SK-N-MC (cell line): ENCODE measurements around the gene IGF2BP1.
"Not testable (repeated sequence)": the region's sequence is repeated elsewhere in the genome, so short reads cannot be mapped to it uniquely, and the experiment has no call there.

Source experiments
- DNase-seq: peaks from one replicate; pipeline ENCODE4 v3.0.0-alpha.2; 2011; ENCODE audit warnings: low read depth, low spot score
- H3K27ac ChIP-seq: fragments of 200-600 bp; sonication (generic); 2 replicates; pipeline ENCODE4 v1.5.1; 2016; ENCODE audit warnings: mixed run types
- H3K36me3 ChIP-seq: fragments of 200-600 bp; sonication (generic); 2 replicates; pipeline ENCODE4 v1.6.1; 2017; ENCODE audit warnings: antibody characterized with exemption, low read length, mixed read lengths; ENCODE audit not compliant: insufficient read depth
- H3K4me3 ChIP-seq: fragments of 200-600 bp; sonication (generic); 2 replicates; pipeline ENCODE4 v1.5.1; 2016
- H3K9ac ChIP-seq: fragments of 200-600 bp; sonication (generic); 2 replicates; pipeline ENCODE4 v1.8.0; 2017; ENCODE audit warnings: mixed run types, mixed read lengths; ENCODE audit not compliant: insufficient read length
- H3K9me3 ChIP-seq: fragments of 200-600 bp; sonication (generic); 2 replicates; pipeline ENCODE4 v1.6.1; 2017; ENCODE audit warnings: low read depth, mild to moderate bottlenecking, antibody characterized with exemption, low read length, moderate library complexity, mixed read lengths
- EZH2 ChIP-seq: fragments of 200-600 bp; sonication (generic); IDR thresholded peaks from one replicate; pipeline ENCODE4 v1.6.1; 2017; ENCODE audit warnings: antibody characterized with exemption
- FOXP2 ChIP-seq: optimal IDR thresholded peaks from 2 replicates; pipeline ENCODE3; 2011; ENCODE audit warnings: mild to moderate bottlenecking, moderate library complexity; ENCODE audit not compliant: insufficient read depth; ENCODE audit errors: extremely low read length, control extremely low read depth
- POLR2AphosphoS5 ChIP-seq: IDR thresholded peaks from 2 replicates; pipeline ENCODE4 v1.6.1; 2012; ENCODE audit warnings: mild to moderate bottlenecking, low read depth, low read length, borderline replicate concordance

The IGF2BP1 gene

GRCh38 chr17:49067163-49067562 is 70.0 kb downstream of the IGF2BP1 start:
- Histone ChIP-seq H3K9me3 (no peaks in the 10 kb centered on the region), H3K9ac (no peak overlapping the region), H3K36me3 (no peaks in the 10 kb centered on the region), H3K4me3 (no peak overlapping the region), H3K27ac (0 out of 2 replicates have a peak overlapping the region, but pooled peaks have one; percentile 42)
- TF ChIP-seq EZH2: no peak
- no peak for TF ChIP-seq FOXP2
- TF ChIP-seq POLR2AphosphoS5: no peak
- DNase-seq: no peak

GRCh38 chr17:49069585-49070273 is 72.5 kb downstream of the IGF2BP1 start:
- no peak overlapping the region for H3K9ac ChIP-seq
- no peak overlapping the region for H3K4me3 ChIP-seq
- no peak for DNase-seq
- no peak for TF ChIP-seq EZH2
- TF ChIP-seq FOXP2: no peak
- no peak for TF ChIP-seq POLR2AphosphoS5
- H3K27ac ChIP-seq: no peak overlapping the region
- no peaks in the 10 kb centered on the region for H3K36me3 ChIP-seq
- H3K9me3 ChIP-seq: no peaks in the 10 kb centered on the region

GRCh38 chr17:49071106-49071505 is 73.9 kb downstream of the IGF2BP1 start:
- Histone ChIP-seq H3K4me3 (no peak overlapping the region), H3K9ac (no peak overlapping the region), H3K9me3 (no peaks in the 10 kb centered on the region), H3K36me3 (no peaks in the 10 kb centered on the region), H3K27ac (no peak overlapping the region)
- no peak for TF ChIP-seq FOXP2
- no peak for TF ChIP-seq EZH2
- DNase-seq: no peak

GRCh38 chr17:49074851-49075540 is 77.8 kb downstream of the IGF2BP1 start:
- Histone ChIP-seq H3K9me3 (no peaks in the 10 kb centered on the region), H3K4me3 (no peak overlapping the region), H3K36me3 (no peaks in the 10 kb centered on the region), H3K9ac (no peak overlapping the region), H3K27ac (no peak overlapping the region)
- DNase-seq: no peak
- TF ChIP-seq POLR2AphosphoS5: no peak

- no peak for DNase-seq
- Histone ChIP-seq H3K27ac (no peak overlapping the region), H3K36me3 (no peaks in the 10 kb centered on the region), H3K4me3 (no peak overlapping the region), H3K9ac (no peak overlapping the region), H3K9me3 (no peaks in the 10 kb centered on the region)
- no peak for TF ChIP-seq POLR2AphosphoS5
- TF ChIP-seq EZH2: no peak
- TF ChIP-seq FOXP2: no peak
Observed at GRCh38 chr17:49076573-49077384, 79.6 kb downstream of the IGF2BP1 start.

GRCh38 chr17:49078248-49078647 is 81.1 kb downstream of the IGF2BP1 start:
- no peak overlapping the region for H3K9ac ChIP-seq
- H3K36me3 ChIP-seq: no peaks in the 10 kb centered on the region
- TF ChIP-seq EZH2 (no peak), POLR2AphosphoS5 (no peak), FOXP2 (no peak)
- H3K9me3 ChIP-seq: no peaks in the 10 kb centered on the region
- H3K4me3 ChIP-seq: no peak overlapping the region
- H3K27ac ChIP-seq: no peak overlapping the region
- no peak for DNase-seq

- H3K27ac ChIP-seq: no peak overlapping the region
- no peaks in the 10 kb centered on the region for H3K36me3 ChIP-seq
- no peaks in the 10 kb centered on the region for H3K9me3 ChIP-seq
- no peak overlapping the region for H3K4me3 ChIP-seq
- no peak for DNase-seq
- TF ChIP-seq POLR2AphosphoS5: no peak
- no peak for TF ChIP-seq EZH2
- TF ChIP-seq FOXP2: no peak
- no peak overlapping the region for H3K9ac ChIP-seq
Observed at GRCh38 chr17:49079840-49080663, 82.9 kb downstream of the IGF2BP1 start.

GRCh38 chr17:49082231-49082630 is 85.0 kb downstream of the IGF2BP1 start:
- Histone ChIP-seq H3K27ac (no peak overlapping the region), H3K4me3 (no peak overlapping the region), H3K36me3 (no peaks in the 10 kb centered on the region), H3K9me3 (no peaks in the 10 kb centered on the region), H3K9ac (no peak overlapping the region)
- no peak for DNase-seq
- TF ChIP-seq POLR2AphosphoS5 (no peak), EZH2 (no peak), FOXP2 (no peak)

GRCh38 chr17:49085046-49085445 is 87.9 kb downstream of the IGF2BP1 start:
- H3K27ac ChIP-seq: not testable (repeated sequence)

More at GRCh38 chr17:49085046-49085445, 87.9 kb downstream of the IGF2BP1 start:
- H3K4me3 ChIP-seq, H3K9me3 ChIP-seq, H3K9ac ChIP-seq, H3K36me3 ChIP-seq, DNase-seq: not testable (repeated sequence)
